Smooth muscle cell (in vitro differentiated cells): ENCODE data around the gene ZMYM4. TPM values are rescaled to one million over a fixed set of nuclear protein-coding genes. Genes with fewer than 3 reads are reported as not detected.

Experiments used
- DNase-seq: peaks from one replicate; lab custom pipeline; 2025; ENCODE audit not compliant: unreplicated experiment; lab: John Stamatoyannopoulos, UW
- H2AFZ ChIP-seq: fragments of 200-600 bp; sonication (generic); 2 replicates; pipeline ENCODE4 v1.6.0; 2016; ENCODE audit warnings: antibody characterized with exemption, low read depth, mild to moderate bottlenecking
- H3F3A ChIP-seq: fragments of 200-600 bp; sonication (generic); 2 replicates; pipeline ENCODE4 v1.6.0; 2017; ENCODE audit warnings: antibody characterized with exemption, low read depth
- H3K27ac ChIP-seq: fragments of 200-600 bp; sonication (generic); 2 replicates; pipeline ENCODE4 v1.5.1; 2016; ENCODE audit warnings: low read depth, mild to moderate bottlenecking
- H3K27me3 ChIP-seq: fragments of 200-600 bp; sonication (generic); 2 replicates; pipeline ENCODE4 v1.6.1; 2016; ENCODE audit warnings: low read depth, mild to moderate bottlenecking
- H3K36me3 ChIP-seq: fragments of 200-600 bp; sonication (generic); 2 replicates; pipeline ENCODE4 v1.5.1; 2016; ENCODE audit warnings: low read depth
- H3K4me1 ChIP-seq: fragments of 200-600 bp; sonication (generic); 2 replicates; pipeline ENCODE4 v1.5.1; 2016; ENCODE audit warnings: low read depth
- H3K4me2 ChIP-seq: fragments of 200-600 bp; sonication (generic); 2 replicates; pipeline ENCODE4 v1.6.0; 2016; ENCODE audit warnings: mild to moderate bottlenecking
- H3K4me3 ChIP-seq: fragments of 200-600 bp; sonication (generic); 2 replicates; pipeline ENCODE4 v1.5.1; 2016; ENCODE audit warnings: mild to moderate bottlenecking
- H3K79me2 ChIP-seq: fragments of 200-600 bp; sonication (generic); 2 replicates; pipeline ENCODE4 v1.6.0; 2016; ENCODE audit warnings: low read depth, mild to moderate bottlenecking
- H3K9ac ChIP-seq: fragments of 200-600 bp; sonication (generic); 2 replicates; pipeline ENCODE4 v1.6.0; 2016; ENCODE audit warnings: low read depth
- H3K9me3 ChIP-seq: fragments of 200-600 bp; sonication (generic); replicated peaks from 2 replicates; pipeline ENCODE4 v1.5.1; 2016; ENCODE audit warnings: low read depth
- H4K20me1 ChIP-seq: fragments of 200-600 bp; sonication (generic); 2 replicates; pipeline ENCODE4 v1.6.0; 2016; ENCODE audit warnings: low read depth
- WGBS: methylation state at CpG from one replicate; pipeline ENCODE4 v1.1.7; 2016; ENCODE audit warnings: low lambda C conversion rate; 5-methylcytosine and 5-hydroxymethylcytosine counted together
- polyA plus RNA-seq: library from polyadenylated mRNA; unstranded; fragments of >200 nt; fragmentation: Nextera tagmentation; extraction: Ambion mirVana; gene quantifications from 2 replicates; pipeline ENCODE4 v1.2.1, GENCODE V29; 2016
- total RNA-seq: library from RNA; depleted of rRNA; stranded (reverse); fragments of >200 nt; gene quantifications from 2 replicates; pipeline ENCODE4 v1.2.3, GENCODE V29; 2014
- TF ChIP-seq, protein P1 (sequence below): fragments of 200-600 bp; sonication (generic); IDR thresholded peaks from 2 replicates; pipeline ENCODE4 v1.5.1; 2017; ENCODE audit warnings: borderline replicate concordance, mild to moderate bottlenecking, antibody characterized with exemption; ENCODE audit not compliant: insufficient read depth, poor library complexity, severe bottlenecking

Gene ZMYM4
- total and polyA plus RNA-seq, 2 experiments from 2014 or later, result 18.7 to 27.2 TPM

GRCh38 chr1:35300376-35300775 is 31.9 kb downstream of the ZMYM4 start:
- Histone ChIP-seq H3K27me3 (no peaks in the 10 kb centered on the region), H3K9ac (no peak overlapping the region), H4K20me1 (peaks cover 84% of the 10 kb centered on the region), H2AFZ (no peak overlapping the region), H3K27ac (no peak overlapping the region), H3K79me2 (peaks cover 53% of the 10 kb centered on the region), H3F3A (no peaks in the 10 kb centered on the region), H3K36me3 (peaks cover 1% of the 10 kb centered on the region), H3K4me2 (no peak overlapping the region), H3K9me3 (no peaks in the 10 kb centered on the region), H3K4me1 (no peaks in the 10 kb centered on the region), H3K4me3 (no peak overlapping the region)
- WGBS, result 94% methylated on average over 1 of the region's 1 CpG
- DNase-seq, result no peak
- TF ChIP-seq, protein P1, sequence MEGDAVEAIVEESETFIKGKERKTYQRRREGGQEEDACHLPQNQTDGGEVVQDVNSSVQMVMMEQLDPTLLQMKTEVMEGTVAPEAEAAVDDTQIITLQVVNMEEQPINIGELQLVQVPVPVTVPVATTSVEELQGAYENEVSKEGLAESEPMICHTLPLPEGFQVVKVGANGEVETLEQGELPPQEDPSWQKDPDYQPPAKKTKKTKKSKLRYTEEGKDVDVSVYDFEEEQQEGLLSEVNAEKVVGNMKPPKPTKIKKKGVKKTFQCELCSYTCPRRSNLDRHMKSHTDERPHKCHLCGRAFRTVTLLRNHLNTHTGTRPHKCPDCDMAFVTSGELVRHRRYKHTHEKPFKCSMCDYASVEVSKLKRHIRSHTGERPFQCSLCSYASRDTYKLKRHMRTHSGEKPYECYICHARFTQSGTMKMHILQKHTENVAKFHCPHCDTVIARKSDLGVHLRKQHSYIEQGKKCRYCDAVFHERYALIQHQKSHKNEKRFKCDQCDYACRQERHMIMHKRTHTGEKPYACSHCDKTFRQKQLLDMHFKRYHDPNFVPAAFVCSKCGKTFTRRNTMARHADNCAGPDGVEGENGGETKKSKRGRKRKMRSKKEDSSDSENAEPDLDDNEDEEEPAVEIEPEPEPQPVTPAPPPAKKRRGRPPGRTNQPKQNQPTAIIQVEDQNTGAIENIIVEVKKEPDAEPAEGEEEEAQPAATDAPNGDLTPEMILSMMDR, result no peak

DNA sequence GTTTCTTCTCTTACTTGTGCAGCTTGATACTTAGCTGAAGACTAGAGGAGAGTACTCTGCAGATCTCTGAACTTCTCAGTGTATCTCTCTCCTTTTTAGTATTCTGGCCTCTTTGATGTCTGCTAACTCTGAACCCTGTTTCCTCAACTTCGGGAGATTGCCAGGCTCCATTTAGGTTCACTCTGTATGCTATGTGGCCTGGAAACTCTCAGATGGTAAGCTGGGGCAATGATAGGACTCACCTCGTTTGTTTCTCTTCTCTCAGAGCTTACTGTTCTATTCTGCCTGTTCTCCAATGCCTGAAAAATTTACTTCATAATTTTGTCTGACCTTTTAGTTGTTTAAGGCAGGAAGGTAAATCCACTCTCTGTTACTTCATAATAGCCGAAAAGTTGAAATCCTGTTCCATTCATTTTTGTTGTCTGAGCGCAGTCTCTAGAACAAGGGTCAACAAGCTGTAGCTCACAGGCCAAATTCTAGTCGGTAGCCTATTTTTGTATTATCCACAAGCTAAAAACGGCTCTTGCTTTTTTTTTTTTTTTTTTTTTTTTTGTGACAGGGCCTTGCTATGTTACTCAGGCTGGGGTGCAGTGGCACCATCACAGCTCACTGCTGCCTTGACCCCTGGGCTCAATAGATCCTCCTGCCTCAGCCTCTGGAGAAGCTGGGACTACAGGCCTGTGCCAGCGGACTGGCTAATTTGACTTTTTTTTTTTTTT is 33.3 kb downstream of the ZMYM4 start:
- Histone ChIP-seq H3K27ac (no peak overlapping the region), H3K36me3 (peaks cover 3% of the 10 kb centered on the region), H3K79me2 (peaks cover 67% of the 10 kb centered on the region), H4K20me1 (peaks cover 85% of the 10 kb centered on the region), H2AFZ (no peak overlapping the region), H3K9ac (no peak overlapping the region), H3K4me1 (no peaks in the 10 kb centered on the region), H3K4me2 (no peak overlapping the region), H3K27me3 (no peaks in the 10 kb centered on the region), H3F3A (no peaks in the 10 kb centered on the region), H3K9me3 (no peaks in the 10 kb centered on the region), H3K4me3 (no peak overlapping the region)
- TF ChIP-seq, protein P1, result no peak
- 89% methylated on average over 7 of the region's 7 CpGs for WGBS
- no peak for DNase-seq

GRCh38 chr1:35305383-35305782 is 36.9 kb downstream of the ZMYM4 start:
- 100% methylated on average over 3 of the region's 3 CpGs for WGBS
- no peaks in the 10 kb centered on the region for H3K27me3 ChIP-seq
- H3K27ac ChIP-seq, result no peak overlapping the region
- no peak overlapping the region for H3K4me3 ChIP-seq
- TF ChIP-seq, protein P1, result no peak
- H3K36me3 ChIP-seq, result peaks cover 3% of the 10 kb centered on the region
- H3K79me2 ChIP-seq, result peaks cover 77% of the 10 kb centered on the region
- peaks cover 75% of the 10 kb centered on the region for H4K20me1 ChIP-seq
- H3K9me3 ChIP-seq, result no peaks in the 10 kb centered on the region
- H3K9ac ChIP-seq, result no peak overlapping the region
- no peak overlapping the region for H3K4me2 ChIP-seq
- no peak overlapping the region for H2AFZ ChIP-seq
- no peak for DNase-seq
- no peaks in the 10 kb centered on the region for H3K4me1 ChIP-seq
- H3F3A ChIP-seq, result no peaks in the 10 kb centered on the region

DNA sequence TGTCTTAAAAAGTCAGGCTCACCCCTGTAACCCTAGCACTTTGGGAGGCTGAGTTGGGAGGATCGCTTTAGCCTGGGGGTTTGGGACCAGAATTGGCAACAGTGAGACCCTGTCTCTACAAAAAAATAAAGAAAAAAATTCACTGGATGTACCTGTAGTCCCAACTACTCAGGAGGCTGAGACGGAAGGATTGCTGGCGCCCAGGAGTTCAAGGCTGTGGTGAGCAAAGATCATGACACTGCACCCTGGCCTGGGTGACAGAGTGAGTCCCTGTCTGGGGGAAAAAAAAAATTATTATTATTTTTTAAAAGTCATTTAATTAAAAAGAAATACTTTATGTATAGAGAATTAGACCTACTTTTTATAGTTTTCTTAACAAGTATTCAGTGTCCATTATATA is 47.1 kb downstream of the ZMYM4 start:
- Histone ChIP-seq H3F3A (no peaks in the 10 kb centered on the region), H3K36me3 (peaks cover 4% of the 10 kb centered on the region), H3K27ac (no peak overlapping the region), H3K9me3 (no peaks in the 10 kb centered on the region), H3K79me2 (peaks cover 79% of the 10 kb centered on the region), H3K9ac (no peak overlapping the region), H3K4me3 (no peak overlapping the region), H3K4me2 (no peak overlapping the region), H2AFZ (no peak overlapping the region), H3K27me3 (no peaks in the 10 kb centered on the region), H4K20me1 (peaks cover 55% of the 10 kb centered on the region), H3K4me1 (no peaks in the 10 kb centered on the region)
- TF ChIP-seq, protein P1, result no peak
- no peak for DNase-seq
- WGBS, result 98% methylated on average over 3 of the region's 3 CpGs
